ENCODE measurements around the gene CACNA1C.

CACNA1C gene

DNA sequence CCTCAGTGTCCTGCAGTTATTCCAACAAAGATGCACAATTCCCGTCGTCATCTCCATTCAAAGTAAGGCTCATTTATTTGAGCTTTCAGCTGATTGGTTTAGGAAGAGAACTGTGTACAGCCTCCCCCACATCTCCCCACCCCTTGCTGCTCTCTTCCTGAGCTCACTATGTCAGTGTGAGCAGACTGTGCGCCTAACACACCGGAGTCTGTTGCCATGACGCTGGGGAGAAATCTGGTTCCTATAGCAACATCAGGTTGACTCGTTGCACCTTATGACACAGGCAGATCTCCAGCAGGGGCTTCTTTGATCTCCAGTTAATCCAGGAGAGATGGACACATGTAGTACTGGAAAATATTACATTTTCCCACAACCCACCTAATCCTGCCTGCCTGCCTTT, 319.4 kb downstream of the CACNA1C start:
- DNase-seq (ENCODE audit: low read depth) = no peak

DNA sequence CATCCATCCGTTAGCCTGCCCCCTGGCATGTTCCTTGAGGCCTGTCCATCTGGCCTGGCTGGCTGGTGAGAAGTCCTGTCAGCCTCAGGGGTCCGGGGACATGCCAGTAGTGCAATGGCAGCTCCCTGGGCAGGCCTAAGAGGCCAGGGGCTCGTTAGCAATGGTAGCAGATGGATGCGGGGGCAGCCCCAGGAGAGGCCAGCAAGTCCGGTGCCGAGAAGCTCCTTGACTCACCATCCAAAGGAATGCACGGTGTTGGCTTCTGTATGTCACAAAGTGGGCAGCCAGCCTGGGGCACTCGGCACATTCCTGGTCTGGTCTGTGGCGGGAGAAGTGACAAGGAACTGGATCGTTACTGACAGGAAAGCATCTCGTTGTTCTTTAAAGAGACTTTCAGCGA, 319.9 kb downstream of the CACNA1C start:
- no peak for DNase-seq (ENCODE audit: low read depth)

DNA sequence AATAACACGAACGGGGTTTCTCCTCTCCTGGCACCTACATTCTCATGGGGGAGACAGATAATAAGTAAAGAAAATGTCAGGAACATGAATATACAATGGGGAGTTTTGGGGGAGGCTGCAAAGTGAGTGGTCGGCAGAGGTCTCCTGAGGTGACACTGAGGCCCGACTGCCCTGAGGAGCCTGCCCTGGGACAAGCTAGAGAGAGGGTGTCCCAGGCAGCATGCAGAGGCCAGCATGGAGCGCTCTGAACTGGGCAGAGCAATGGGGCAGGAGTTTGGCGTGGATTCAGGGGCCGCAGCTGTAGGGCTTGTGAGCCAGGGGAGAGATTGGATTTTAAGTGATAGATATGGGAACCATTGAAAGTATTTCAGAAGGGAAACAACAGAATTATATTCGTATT, 320.5 kb downstream of the CACNA1C start:
- DNase-seq (ENCODE audit: low read depth) = no peak

DNA sequence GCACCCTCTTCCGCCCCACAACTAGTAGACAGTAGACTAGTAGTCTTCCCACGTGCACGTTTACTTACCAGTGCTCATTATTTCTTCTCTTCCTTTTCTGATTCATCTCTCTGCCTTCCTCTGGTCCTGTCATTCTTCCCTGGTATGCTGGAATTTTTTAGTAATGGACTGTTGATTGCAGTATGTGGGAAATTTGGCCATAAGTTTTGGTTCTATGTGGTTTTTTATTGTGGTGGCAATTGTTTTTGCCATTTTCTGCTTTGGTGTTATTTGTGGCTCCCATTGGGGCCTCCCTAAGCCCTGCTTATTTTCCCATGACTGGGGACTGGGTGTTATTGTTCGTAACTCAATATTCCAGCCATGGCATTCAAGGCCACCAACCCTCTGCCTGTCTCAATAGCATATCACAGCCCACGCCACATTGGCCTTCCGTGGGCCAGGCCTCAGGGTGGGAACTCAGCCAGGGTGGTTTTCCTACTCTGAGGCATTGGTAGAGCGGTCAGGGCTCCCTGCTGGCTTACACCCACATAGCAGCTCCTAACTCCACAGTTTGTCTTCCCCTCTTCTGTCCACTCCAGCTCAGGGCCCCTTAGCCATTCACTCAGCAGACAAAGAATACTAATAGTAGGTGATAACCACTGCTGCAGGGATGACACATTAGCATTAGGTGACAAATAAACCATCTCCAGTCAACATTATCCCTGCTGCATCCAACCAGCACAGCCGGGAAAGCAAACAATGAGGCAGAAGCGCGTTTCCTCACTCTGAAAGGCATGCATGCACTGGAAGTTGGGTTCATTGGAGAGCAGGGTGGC, 321.5 kb downstream of the CACNA1C start:
- DNase-seq (ENCODE audit: low read depth) = no peak

DNA sequence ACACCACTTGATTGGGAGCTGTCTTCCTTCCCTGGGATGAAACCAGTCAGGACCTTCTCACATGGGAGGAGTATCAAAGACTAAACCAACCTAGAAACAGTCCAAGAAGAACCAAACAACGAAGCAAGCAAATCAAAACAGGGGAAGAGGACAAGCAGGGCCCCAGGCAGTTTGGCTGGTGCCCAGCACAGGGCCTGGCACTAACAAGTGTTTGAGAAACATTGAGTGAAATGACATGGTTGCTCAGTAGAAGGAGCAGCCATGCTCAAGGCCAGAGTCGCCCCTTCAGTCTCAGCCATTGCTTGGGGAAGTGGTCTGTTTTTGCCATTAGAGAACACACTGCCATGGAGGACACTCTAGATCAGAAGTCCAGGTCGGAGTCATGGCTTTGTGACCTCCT, 323.1 kb downstream of the CACNA1C start:
- no peak for DNase-seq (ENCODE audit: low read depth)

DNA sequence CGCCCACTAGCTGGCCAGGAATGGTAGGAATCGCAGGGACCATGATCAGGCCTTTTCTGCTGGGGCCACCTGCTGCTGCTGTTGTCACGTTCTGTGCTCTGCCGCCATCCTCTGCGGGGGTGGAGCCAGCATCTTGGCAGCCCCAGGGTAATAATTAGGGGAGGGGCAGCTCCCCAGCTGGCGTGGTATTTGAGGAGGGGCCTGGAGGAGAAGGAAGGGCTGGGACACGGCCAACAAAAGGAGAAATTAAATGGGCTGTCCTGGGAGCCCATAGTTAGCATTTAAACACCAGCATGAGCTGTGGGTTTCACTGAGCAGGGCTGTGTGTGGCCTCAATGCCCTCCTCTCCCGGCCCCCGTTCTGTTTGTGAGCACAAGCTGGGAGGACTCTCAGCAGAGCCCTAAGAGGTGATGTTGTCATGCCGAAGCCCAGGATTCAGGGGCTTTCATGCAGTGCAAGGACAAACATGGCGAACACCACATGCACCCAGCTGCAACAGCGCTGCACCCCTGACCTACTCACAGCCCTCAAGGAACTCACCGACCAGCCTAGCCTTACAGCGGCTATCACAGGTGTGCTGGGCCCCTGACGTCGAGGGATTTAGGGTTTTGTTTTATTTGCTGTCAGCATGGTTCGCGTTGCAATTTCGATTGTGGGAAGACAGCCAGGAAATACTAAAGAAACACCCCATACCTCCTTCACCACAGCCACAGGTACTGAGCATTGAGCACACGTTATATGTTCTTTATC, 324.3 kb downstream of the CACNA1C start:
- no peak for DNase-seq (ENCODE audit: low read depth)

DNA sequence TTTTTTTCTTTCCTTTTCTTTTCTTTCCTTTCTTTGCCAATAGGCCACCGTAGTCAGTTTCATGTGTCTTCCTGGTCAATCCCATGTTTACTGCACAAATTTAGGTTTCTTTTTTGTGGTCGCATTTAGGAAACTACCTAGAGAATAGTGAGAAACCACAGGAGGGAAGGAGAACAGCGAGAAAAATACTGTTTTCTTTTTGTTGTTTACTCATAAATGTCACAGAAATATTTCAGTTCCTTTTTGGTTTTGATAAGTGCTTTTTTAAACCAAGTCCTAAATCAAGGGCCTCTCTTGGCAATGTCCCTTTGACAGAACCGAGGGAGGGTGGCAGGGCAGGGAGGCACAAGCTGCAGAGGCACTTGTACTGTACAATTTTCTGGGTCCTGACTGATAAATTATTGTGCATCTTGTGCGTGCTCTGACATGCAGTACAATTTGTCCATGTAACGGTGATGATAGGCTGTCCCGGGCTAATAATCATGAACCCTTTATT, 326.1 kb downstream of the CACNA1C start:
- no peak for DNase-seq (ENCODE audit: low read depth)

DNA sequence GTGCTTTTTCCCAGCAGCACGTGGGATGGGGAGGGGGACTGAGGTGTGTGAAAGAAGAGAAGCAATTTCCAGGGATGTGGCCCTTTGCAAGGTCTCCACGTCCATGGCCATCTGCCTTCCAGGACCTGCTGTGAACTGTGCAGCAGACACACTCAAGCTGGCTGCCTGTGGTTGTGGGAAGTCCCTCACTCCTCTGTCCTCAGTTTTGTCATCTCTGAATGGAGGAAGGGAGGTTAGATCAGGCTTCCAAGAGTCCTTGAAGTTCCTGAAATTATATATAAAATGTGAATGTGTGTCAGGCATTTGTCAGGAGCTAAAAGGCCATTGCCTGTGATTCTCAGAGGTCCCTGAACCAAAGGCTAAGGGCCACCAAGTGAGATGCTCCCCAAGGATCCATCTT, 328.2 kb downstream of the CACNA1C start:
- no peak for DNase-seq (ENCODE audit: low read depth)

DNA sequence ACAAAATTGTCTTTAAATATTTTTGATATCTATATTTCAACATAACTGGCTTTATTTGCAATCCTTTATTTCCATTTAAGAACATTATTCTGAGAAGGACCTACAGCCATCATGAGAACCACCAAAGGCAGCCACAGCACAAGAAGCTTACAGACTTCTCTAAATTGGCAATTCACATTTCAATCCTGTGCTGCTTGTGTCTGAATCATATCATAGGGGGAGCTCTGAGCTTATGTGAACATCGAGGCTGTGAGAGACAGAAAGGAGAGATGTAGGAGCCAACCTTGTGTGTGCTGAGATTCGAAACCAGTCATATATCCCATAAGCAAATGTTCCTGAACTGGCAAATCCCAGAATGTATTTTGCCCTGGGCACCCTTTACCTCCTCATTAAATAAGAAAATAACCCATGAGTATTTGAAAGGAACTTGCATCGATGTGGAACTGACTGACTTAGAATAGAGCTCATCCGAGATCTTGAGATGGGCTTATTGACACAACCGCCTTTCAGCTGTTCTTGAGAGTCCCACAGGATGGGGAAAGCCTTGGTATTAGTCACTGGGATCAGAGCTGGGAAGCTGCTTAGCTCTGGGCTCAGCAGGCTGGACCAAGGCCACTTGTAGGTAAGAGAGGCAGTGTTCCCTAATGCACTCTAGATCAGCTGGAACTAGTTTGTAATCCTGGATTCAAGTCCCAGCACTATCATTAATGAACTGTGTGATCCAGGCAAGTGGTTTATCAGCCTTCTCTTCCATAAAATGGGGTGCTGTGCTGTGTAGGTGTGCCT, 329.8 kb downstream of the CACNA1C start:
- no peak for DNase-seq (ENCODE audit: low read depth)

DNA sequence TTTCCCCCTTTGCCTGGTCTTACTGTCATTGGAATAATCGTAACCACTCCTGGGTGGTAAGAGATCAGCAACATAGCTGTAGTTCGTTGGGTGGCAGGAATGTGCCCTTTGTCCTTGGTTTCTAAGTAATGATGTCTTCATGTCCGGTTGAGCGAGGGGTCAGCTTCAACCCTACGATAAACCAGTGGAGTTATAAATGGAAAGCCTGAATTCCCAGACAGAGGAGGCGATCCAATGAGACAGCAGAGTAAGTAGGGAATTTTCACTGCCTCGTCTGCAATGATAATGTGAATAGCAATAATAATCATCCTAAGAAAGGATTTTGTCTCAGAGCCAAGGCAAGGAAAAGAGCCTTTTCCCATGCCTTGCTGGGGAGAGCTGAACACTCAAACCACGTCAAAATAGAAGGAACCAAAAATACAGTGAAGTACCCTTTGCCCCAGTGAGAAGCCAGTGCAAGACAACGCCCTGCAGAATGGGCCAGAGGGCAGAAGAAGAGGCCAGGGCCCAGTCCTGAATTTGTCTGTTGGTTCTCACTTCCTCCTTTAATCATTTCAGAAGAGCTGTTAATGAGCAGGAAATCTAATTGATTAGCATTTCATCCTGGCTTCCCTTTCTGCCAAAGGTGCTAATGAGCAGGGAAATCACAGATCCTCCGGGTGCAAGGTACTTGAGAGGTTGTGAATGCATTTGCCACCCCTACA, 330.7 kb downstream of the CACNA1C start:
- no peak for DNase-seq (ENCODE audit: low read depth)

DNA sequence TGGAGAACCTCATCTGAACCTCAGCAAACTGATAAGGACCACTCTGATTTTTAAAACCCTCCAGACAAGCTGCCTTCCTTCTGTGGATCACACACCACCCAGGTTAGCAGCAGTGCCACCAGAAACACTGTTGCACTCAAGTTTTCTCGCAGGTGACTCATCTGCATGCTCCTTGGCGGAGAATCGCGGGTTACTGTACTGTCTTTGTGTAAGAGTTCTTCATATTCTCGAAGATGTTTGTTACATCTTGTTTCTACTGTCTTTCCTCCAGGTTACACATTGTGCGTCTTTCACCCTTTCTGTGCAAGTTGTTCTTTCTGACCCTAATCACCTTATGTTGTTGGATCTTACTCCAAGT, 331.2 kb downstream of the CACNA1C start:
- no peak for DNase-seq (ENCODE audit: low read depth)

DNA sequence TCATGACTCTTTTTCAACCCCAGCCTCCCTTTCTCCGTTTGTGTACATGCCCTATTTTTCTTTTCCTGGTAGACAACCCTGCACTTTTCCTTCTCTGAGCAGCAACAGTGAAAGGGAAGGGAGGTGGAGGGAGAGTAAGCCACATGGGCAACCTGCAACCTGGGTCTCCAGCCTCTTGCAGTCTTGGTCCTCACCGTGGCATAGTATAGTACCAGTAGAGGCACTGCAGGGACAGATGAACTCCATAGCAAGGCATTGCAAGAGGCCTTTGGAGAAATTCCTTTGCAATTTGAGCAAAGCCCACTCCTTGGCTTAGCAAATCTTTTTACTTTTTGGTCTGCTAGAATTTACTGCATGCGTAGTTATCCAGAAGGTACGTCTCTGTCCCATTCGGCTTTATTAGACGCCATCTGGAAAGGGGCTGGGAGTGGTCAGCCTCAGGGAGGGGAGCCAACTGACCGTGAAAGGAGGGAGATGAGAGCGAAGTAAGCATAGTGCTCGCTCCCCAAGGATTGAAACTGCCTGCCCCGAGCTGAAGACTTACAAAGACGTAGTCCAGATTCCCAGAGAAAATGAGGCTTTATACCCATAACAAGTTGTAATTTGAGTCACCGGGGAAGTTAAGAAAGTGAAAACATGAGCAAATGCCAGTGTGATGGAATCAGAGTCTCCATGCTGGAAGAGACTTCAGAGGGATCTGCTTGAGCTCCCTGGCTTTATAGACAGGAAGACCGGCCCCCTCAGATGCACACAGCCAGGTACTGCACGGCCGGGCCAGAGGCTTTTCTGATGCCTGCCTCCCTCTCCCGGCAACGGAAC, 332.0 kb downstream of the CACNA1C start:
- DNase-seq (ENCODE audit: low read depth) = no peak

DNA sequence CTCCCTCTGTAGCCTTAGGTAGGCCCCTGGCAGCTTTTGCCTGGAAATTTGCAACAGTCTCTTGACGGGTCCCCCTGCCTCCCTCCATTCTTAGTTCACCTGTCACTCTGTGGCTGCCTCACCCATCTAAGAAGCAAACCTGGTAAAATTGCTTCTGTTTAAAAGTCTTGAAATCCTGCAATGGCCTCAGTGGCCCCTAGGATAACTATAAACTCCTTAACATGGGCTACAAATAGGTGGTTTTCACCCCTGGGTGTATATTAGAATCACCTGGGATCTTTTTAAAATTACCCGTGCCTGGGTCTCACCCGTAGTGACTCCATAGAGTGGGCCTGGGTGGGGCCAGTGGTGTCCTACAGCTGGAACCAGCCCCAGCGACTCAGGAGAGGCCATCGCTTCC, 332.7 kb downstream of the CACNA1C start:
- no peak for DNase-seq (ENCODE audit: low read depth)

DNA sequence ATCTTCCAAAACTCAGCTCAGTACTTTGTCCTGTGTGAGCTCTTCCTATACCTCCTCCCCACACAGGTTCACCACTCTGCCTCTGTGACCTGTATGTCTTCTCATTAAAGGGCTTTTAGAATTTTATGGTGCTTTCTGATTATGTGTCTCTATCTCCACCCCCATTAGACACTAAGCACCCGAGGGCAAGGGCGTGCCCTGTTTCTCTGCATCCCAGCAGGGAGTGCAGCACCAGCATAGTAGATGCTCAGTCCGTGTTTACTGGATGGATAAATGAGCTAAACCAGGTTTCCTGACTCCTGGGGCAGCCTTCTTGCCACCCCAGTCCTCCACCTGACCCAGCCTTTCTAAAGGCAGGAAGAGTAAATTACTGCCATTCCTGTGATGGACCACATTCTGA, 333.8 kb downstream of the CACNA1C start:
- DNase-seq (ENCODE audit: low read depth) = no peak

DNA sequence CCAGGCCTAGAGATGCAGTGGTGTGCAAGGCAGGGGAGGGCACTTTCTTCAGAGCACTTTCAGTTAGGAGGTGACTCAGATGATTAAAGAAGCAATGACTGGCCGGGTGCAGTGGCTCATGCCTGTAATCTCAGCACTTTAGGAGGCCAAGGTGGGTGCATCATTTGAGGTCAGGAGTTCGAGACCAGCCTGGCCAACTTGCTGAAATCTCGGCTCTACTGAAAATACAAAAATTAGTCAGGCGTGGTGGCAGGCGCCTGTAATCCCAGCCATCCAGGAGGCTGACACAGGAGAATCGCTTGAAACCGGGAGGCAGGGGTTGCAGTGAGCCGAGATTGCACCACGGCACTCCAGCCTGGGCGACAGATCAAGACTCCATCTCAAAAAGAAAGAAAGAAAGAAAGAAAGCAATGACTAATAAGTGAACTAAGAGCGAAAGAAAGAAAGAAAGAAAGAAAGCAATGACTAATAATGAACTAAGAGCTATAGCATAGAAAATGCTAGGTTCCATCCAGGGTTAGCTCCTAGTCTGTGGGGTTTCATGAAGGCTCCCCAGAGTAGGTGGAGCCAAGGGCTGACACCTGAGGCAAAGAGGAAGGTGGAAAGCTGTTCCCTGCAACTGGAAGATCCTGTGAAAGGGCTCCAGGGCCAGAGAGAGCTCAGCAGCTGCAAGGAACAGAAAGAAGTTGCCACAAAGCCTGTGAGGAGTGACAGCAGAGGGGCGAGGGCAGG, 334.5 kb downstream of the CACNA1C start:
- no peak for DNase-seq (ENCODE audit: low read depth)

DNA sequence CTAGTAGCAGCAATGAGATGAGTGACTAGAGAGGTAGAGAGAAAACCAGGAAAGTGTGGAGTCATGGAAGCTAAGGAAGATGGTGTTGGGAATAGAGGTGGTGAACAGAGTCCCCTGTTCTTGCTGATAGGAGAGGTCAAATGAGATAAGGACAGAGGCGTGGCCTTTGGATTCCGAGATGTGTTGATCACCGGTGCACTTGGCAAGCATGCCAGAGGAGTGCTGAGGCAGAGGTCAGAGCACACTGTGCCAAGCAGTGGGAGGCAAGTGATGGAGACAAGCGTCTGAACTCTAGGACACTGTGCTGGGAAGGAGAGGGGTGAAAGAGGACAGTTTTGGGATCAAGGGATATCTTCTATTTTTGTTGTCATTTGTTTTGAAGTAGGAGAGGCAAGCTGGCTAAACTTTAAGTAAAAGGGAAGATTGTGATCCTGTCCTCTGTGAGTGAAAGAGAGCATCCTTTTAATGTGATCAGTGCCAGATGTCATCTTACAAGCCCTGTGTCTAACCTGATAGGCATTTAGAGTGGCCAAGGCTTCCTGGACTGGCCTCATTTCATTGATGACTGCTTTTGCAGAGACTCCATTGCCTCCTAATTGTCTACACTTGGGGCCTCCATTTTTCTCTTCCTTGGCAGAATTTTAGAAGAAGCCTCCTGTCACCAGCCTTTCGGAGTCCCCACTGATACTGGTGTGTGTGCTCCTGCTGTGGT, 336.4 kb downstream of the CACNA1C start:
- DNase-seq (ENCODE audit: low read depth) = no peak

DNA sequence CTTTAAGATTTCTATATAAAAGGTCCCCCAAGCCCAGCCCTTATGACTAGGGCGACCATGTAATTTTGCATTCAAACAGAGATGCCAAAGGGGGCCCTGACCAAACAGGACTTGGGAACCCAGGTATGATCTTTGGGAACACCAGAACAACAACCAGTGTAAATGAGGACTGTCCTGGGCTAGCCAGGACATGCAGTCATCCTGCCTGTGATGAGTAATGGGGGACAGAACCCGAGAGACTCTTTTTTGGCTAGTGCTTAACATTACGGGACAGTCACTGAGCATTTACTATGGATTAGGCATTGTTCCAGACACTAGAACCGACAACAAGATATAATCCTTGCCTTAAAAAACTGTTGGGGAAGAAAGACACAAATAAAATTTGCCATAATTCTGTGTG, 337.3 kb downstream of the CACNA1C start:
- no peak for DNase-seq (ENCODE audit: low read depth)

DNA sequence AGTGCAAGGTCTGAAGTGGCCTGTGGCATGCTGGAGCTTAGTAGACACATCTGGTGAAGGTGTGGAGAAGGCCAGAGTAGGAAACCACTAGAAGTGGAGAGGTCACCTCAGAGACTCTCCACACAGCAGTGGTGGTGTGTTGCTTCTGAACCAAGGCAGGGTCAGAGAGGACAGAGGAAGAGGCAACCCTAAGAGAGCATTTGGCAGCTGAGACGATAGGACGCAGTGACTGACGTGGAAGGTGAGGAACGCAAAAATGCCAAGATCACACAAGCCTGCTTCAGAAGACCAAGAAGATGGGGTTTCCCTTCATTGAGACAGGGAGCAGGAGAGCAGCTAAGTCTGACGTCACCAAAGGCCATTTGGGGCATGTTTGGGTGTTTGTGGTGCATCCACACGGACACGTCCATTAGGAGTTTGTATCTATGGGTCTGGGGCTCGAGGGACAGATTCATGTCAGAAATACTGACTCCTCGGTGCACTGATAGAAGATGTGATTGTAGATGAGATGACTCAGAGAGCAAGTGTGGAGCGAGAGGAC, 338.1 kb downstream of the CACNA1C start:
- DNase-seq (ENCODE audit: low read depth) = no peak

DNA sequence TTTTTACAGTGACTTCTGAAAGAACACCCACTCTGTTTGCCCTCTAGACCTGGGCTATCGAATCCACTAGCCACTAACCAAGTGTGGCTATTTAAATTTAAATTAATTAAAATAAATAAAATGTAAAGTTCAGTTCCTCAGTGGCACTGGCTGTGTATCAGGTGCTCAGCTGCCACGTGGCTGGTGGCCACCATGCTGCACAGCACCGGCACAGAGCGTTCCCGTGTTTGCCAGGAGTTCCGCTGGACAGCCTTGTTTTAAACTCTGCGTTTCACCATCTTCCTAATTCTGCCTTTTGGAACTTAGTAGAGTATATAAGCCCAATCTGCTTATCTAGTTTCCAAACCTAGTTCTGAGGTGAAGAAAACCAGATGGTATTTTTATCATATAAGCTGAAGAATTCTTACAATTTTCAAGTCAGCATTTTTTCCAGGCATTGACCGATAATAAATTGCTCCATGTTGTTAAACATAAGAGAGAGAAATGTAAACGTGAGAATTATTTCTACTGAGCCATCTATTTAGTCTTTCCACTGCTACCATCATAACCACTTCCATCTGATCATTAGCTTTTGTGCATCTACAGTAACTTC, 339.0 kb downstream of the CACNA1C start:
- no peak for DNase-seq (ENCODE audit: low read depth)
